ENCODE data around the gene RPL11.
"Not testable (repeated sequence)": the region's sequence is repeated elsewhere in the genome, so short reads cannot be mapped to it uniquely, and the experiment has no call there.

RPL11 gene

DNA sequence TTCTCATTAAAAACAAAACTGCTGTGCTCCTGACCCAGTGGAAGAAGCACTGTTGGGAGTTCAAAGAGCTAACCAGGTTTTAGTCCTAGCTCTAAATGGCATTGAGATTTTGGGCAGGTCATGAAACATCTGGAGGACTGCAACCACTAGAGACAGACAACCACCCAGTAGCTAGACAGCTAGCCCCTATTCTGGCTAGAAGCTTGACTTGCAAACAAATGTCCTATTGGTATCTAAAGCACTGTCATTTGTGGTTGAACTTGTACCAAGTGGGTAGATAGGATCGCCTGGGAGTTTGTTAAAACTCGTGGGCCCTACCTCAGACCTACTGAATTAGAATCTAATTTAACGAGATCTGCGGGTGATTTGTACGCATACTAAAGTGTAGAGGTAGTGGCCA is 6.9 kb downstream of the RPL11 start:
- Mint-ChIP-seq H3K27ac (peak overlapping the region; percentile 58), H3K9me3 (ENCODE audit: low read depth) (no peaks in the 10 kb centered on the region), H3K36me3 (peaks cover 17% of the 10 kb centered on the region), H3K4me1 (ENCODE audit: low read depth) (peaks cover 57% of the 10 kb centered on the region), H3K4me3 (peak overlapping the region; percentile 54), H3K27me3 (no peaks in the 10 kb centered on the region)

DNA sequence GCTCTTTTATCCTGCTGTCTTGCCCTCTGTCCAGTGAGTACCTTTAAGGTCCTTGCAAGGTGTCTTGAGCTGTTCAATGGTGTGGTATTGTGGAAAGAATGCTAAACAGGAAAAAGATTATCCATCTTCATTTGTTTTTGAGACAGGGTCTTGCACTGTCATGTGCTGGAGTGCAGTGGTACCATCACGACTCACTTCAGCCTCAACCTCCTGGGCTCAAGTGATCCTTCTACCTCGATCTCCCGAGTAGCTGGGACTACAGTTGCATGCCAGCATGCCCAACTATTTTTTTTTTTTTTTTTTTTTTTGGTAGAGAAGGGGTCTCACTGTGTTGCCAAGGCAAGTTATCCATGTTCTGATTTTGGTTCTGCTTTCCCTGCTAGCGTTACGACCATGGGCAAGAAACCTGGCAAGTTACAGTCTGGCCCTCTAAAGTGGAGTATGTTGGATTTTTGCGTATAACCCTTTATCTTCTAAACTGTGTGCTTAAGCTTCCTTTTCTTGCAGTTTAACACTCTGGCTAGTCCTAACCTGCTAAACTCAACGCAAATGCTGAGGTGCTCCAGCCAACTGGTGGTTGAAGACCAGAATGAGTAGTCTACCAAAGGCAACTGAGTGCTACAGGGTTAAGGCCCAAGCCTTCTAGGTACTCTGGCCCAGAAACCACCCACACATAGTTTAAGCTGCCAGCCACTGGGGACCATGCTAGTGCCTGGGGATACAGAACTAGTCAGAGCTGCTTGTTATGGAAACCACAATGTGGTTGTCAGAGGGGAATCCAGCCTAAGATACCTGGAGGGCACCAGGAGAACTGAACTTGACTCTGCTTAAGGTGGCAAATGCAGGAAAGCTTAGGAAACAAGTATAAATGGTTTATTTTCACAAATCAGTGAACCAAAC is 7.9 kb downstream of the RPL11 start:
- Mint-ChIP-seq H3K27me3 (no peaks in the 10 kb centered on the region), H3K4me3 (no peak overlapping the region), H3K36me3 (peaks cover 11% of the 10 kb centered on the region), H3K4me1 (ENCODE audit: low read depth) (peaks cover 47% of the 10 kb centered on the region), H3K27ac (peak overlapping the region; percentile 64), H3K9me3 (ENCODE audit: low read depth) (no peaks in the 10 kb centered on the region)

DNA sequence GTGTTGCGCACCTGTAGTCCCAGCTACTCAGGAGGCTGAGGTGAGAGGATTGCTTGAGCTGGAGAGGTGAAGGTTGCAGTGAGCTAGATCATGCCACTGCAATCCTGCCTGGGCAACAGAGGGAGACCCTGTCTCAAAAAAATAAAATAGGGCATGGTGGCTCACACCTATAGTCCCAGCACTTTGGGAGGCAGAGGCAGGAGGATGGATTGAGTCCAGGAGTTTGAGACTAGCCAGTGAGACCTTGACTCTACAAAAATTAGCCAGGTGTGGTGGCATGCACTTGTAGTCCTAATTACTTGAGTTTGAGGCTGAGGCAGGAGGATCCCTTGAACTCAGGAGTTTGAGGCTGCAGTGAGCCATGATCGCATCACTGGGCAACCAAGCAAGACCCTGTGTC is 9.7 kb downstream of the RPL11 start:
- Mint-ChIP-seq H3K9me3 (ENCODE audit: low read depth) (no peaks in the 10 kb centered on the region), H3K27ac (no peak overlapping the region), H3K4me3 (no peak overlapping the region), H3K27me3 (no peaks in the 10 kb centered on the region), H3K4me1 (ENCODE audit: low read depth) (peaks cover 29% of the 10 kb centered on the region), H3K36me3 (peaks cover 6% of the 10 kb centered on the region)

DNA sequence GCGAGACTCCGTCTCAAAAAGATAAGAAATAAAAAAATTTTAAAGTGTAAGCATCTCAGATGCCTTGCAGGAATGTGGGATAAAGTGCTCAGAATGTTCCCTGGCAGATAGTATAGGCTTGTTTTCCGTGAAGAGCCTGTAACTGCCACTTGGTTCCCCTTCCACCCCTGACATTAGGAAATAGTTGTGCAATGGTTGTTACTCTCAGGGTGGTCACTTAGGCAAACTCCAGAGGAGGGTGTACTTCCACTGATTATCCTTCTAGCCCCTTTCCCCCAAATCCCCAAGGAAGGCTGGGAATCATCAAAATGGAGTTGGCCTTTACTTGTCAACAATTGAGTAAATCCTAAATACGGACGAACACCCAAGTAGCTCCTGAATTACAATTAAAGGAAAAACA is 10.4 kb downstream of the RPL11 start:
- H3K27me3 Mint-ChIP-seq, result no peaks in the 10 kb centered on the region
- H3K9me3 Mint-ChIP-seq (ENCODE audit: low read depth), result no peaks in the 10 kb centered on the region
- no peak overlapping the region for H3K27ac Mint-ChIP-seq
- no peak overlapping the region for H3K4me3 Mint-ChIP-seq
- peaks cover 24% of the 10 kb centered on the region for H3K4me1 Mint-ChIP-seq (ENCODE audit: low read depth)
- H3K36me3 Mint-ChIP-seq, result peaks cover 3% of the 10 kb centered on the region

DNA sequence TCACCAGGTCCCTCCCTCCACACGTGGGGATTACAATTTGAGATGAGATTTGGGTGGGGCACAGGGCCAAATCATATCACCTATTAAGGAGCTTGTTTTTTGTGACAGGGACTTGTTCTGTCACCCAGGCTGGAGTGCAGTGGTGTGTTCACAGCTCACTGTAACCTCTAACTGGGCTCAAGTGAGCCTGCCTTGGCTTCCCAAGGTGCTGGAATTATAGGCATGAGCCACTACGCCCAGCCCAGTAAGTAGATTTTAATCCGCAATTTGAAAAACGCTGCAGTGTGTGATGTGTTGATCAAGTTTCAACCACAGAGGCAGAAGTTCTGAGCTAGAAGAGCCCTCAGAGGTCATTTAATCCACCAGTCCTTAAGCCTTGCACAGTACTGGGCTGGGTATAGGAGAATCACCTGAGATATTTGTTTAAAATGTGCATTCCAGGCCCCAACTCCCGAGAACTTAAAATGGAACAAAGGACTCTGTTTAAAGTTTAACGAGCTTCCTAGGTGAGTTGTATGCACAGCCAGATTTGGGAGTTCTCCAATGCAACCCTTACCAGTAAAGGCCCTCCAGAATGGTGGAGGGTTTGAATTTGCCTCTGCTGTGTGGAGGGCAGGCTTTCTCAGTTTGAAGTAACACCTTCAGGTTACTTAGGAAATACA is 13.4 kb downstream of the RPL11 start:
- Mint-ChIP-seq H3K36me3 (no peaks in the 10 kb centered on the region), H3K27me3 (no peaks in the 10 kb centered on the region), H3K27ac (peak overlapping the region; percentile 41), H3K4me1 (ENCODE audit: low read depth) (peaks cover 15% of the 10 kb centered on the region), H3K9me3 (ENCODE audit: low read depth) (no peaks in the 10 kb centered on the region), H3K4me3 (no peak overlapping the region)

DNA sequence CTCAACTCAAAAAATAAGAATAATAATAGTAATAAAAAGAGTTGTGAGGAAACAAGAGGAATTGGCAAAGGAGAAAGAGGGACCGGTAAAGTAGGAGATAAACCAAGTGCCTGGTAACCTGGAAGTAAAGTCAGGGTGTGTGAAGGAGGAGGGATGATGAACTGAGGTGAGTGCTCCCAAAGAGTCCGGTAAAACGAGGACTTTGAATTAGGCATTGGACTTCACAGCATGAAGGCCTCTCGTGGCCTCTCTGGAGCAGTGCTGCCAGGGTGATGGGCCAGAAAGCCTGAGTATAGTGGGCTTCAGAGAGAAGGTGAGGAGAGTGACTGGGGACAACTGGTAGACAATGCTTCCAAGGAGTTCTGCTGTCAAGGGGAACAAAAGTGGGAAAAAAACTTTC is 17.6 kb downstream of the RPL11 start:
- H3K9me3 Mint-ChIP-seq (ENCODE audit: low read depth), result no peaks in the 10 kb centered on the region

DNA sequence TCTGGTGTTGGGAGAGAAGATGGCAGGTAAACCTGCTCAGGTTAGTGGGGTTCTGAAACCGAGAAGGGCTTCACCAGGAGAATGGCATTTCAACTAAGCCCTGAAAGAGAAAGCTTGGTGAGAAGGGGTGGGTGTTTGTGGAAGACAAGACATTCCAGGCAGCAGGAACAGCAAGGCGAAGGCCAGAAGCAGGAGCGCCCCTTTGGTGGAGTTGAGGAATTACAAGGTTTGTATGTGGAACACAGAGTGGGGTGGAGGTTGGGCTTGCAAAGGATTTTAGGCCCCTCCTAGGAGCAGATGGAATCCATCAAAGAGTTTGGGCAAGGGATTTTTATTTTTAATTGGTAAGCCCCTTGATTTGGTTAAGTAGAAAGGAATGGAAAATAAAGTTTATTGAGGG is 26.9 kb downstream of the RPL11 start:
- H3K27ac Mint-ChIP-seq, result no peak overlapping the region
- H3K9me3 Mint-ChIP-seq (ENCODE audit: low read depth), result no peaks in the 10 kb centered on the region
- peaks cover 3% of the 10 kb centered on the region for H3K36me3 Mint-ChIP-seq
- peaks cover 12% of the 10 kb centered on the region for H3K4me1 Mint-ChIP-seq (ENCODE audit: low read depth)
- no peak overlapping the region for H3K4me3 Mint-ChIP-seq
- no peaks in the 10 kb centered on the region for H3K27me3 Mint-ChIP-seq

More for the DNA sequence above, 17.6 kb downstream of the RPL11 start:
- Mint-ChIP-seq H3K36me3 (no peaks in the 10 kb centered on the region), H3K27me3 (no peaks in the 10 kb centered on the region), H3K27ac (no peak overlapping the region), H3K4me3 (no peak overlapping the region), H3K4me1 (ENCODE audit: low read depth) (peaks cover 12% of the 10 kb centered on the region)

DNA sequence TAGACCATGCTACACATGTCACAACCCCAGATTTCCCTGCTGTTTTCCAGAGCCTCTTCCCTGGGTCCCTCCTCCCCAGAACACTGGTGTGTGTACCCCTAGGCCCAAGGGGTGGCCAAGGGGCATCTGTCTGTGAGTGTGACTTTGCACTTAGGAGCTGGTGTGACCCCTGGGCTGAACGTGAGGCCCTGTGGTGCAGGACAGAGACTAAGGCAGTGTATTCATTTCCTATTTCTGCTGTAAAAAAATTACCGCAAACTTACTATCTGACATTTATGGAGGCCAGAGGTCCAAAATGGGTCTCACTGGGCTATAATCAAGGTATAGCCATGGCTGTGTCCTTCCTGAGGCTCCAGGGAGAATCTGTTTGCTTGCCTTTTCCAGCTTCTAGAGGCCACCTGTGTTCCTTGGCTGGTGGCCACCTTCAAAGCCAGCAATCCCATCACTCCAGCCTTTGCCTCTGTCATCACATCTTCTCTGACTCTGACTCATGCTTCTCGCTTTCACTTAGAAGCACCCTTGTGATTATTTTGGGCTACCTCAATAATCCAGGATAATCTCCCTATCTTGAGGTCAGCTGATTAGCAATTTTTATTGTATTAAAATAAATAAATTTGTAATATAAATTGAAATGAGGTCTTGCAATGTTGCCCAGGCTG is 27.7 kb downstream of the RPL11 start:
- Mint-ChIP-seq H3K27ac (no peak overlapping the region), H3K4me1 (ENCODE audit: low read depth) (peaks cover 12% of the 10 kb centered on the region), H3K27me3 (no peaks in the 10 kb centered on the region), H3K4me3 (no peak overlapping the region), H3K9me3 (ENCODE audit: low read depth) (no peaks in the 10 kb centered on the region), H3K36me3 (peaks cover 3% of the 10 kb centered on the region)

DNA sequence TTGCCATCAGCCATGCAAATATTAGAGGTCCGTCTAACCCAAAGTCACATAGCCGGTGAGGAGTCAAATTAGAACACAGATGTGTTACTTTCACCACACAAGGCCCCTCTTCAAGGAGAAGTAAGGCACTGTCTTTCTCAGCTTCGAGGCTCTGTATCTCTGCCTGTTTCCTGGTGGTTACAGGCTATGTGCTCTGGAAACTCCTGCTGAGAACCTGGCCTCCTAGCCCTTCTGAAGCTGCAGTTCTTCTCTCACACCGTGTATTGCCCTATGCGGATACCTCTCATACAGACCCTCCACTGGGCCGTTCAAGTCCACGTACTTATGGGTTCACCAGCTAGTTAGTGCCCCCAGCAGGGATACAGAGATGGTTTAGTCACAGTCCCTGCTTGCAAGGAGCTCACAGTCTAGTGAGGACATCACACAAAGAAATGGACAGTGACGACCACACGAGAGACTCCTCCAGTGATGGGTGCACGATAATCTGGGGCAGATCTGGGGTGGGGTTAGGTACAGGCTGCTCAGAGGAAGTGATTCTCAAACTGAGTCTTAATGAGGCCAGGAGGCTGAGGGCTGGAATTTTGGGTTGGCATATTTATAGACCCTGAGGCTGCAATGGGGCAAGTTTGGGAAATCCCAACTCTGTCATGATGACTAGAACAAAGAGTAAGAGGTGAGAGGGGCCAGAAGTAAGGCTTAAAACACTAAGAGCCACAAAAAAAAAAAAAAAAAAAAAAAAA is 28.8 kb downstream of the RPL11 start:
- Mint-ChIP-seq H3K4me1 (ENCODE audit: low read depth) (peaks cover 12% of the 10 kb centered on the region), H3K27me3 (no peaks in the 10 kb centered on the region), H3K9me3 (ENCODE audit: low read depth) (no peaks in the 10 kb centered on the region), H3K27ac (peak overlapping the region; percentile 58), H3K36me3 (peaks cover 3% of the 10 kb centered on the region), H3K4me3 (peak overlapping the region; percentile 38)

DNA sequence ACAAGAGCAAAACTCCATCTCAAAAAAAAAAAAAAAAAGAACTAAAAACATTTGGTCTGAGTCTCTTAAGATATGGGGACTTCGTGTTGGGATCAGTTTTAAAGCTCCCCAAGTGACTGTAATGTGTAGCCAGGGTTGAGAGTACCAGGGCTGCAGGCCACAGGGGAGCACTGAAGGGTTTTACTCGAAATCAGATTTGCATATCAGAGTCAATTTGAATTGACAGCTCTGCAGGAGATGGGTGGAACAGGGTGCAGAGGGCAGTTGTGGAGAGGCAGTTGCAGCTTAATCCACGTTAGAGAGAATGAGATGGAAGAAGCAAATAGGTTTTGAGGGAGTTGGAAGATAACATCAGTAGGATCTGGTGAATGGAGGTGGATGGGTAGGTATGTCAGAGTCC is 31.0 kb downstream of the RPL11 start:
- H3K4me3 Mint-ChIP-seq, result no peak overlapping the region
- H3K36me3 Mint-ChIP-seq, result peaks cover 3% of the 10 kb centered on the region
- H3K9me3 Mint-ChIP-seq (ENCODE audit: low read depth), result no peaks in the 10 kb centered on the region
- no peaks in the 10 kb centered on the region for H3K27me3 Mint-ChIP-seq
- peaks cover 12% of the 10 kb centered on the region for H3K4me1 Mint-ChIP-seq (ENCODE audit: low read depth)
- H3K27ac Mint-ChIP-seq, result no peak overlapping the region

DNA sequence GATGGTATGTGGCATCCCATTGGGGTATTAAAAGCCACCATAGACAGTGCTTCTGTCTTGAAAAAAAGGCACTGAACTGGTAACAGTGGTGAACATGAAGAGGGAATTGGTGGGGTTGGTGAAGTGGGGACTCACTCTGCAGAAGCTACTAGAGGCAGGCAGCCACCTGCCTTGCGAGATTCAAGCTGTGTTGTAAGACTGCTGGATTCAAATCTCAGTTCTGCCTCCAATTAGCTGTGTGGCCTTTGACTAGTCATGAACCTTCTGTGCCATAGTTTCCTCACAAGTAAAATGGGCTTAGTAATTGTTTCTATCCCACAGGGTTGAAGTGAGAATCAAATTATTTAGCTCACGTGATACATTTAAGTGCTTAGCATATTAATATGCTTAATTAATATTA is 35.1 kb downstream of the RPL11 start:
- no peaks in the 10 kb centered on the region for H3K4me1 Mint-ChIP-seq (ENCODE audit: low read depth)
- H3K4me3 Mint-ChIP-seq, result no peak overlapping the region
- H3K9me3 Mint-ChIP-seq (ENCODE audit: low read depth), result no peaks in the 10 kb centered on the region
- H3K36me3 Mint-ChIP-seq, result no peaks in the 10 kb centered on the region
- H3K27ac Mint-ChIP-seq, result no peak overlapping the region
- no peaks in the 10 kb centered on the region for H3K27me3 Mint-ChIP-seq

DNA sequence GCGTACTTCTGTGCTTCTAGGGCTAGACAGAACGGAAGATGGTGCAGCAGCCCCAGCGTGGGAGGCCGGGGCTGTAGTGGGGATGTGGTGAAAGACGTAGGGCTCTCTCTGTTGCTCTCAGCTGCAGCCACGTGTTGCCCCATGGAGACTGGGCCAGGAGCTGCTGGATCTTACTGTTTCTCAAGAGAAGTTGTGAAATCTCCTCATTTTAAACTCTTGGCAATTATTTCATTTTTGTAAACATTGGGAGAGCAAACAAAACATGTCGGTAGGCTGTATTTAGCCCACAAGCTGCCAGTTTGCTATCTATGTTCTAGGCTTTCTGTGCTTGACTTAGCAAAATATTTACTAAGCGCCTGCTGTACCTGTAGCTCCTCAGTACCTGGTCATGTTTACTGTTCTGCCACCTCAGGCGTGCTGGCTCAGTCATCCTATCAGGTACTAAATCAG is 35.8 kb downstream of the RPL11 start:
- Mint-ChIP-seq H3K27ac (no peak overlapping the region), H3K9me3 (ENCODE audit: low read depth) (no peaks in the 10 kb centered on the region), H3K36me3 (no peaks in the 10 kb centered on the region), H3K27me3 (no peaks in the 10 kb centered on the region), H3K4me1 (ENCODE audit: low read depth) (no peaks in the 10 kb centered on the region), H3K4me3 (no peak overlapping the region)

DNA sequence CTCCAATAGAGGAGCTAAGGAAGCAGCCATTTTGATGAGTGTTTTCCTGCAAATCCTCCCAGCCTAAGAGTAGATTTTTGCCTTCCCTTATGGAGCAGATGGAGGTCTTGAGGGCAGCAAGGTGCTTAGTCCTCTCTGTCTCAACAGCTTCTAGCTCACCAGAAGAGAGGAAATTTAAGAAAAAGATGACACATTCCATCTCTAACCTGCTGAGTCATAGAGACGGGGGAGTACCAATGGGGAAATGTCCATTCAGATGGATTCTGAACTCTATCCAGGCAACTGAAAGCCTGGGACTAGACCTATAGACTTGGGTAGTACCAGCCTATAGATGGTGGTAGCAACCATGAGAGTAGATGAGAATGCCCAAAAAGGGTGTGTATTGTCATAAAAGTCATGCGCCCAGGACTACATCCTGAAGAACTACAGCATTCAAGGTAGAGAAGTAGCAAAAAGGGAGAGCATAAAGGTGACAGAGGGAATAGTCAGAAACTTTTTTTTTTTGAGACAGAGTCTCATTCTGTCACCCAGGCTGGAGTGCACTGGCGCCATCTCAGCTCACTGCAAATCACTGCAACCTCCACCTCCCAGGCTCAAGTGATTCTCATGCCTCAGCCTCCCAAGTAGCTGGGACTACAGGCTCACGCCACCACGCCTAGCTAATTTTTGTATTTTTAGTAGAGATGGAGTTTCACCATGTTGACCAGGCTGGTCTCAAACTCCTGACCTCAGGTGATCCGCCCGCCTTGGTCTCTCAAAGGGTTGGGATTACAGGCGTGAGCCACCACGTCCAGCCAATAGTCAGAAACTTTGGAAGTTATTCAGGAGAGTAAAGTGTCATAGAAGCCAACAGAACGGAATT is 41.0 kb downstream of the RPL11 start:
- Mint-ChIP-seq H3K27ac (no peak overlapping the region), H3K4me1 (ENCODE audit: low read depth) (no peaks in the 10 kb centered on the region)

DNA sequence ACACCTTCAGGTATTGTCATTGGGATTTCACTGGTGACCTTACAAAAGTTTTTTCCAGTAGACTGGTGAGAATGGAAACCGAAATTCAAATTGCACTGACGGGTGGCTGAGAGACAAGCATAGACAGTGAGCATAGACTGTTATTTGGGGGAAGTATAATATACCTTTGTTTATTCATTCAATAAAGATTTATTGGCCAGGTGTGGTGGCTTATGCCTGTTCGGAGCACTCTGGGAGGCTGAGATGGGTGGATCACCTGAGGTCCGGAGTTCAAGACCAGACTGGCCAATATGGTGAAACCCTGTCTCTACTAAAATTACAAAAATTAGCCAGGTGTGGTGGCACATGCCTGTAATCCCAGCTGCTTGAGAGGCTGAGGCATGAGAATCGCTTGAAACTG is 41.7 kb downstream of the RPL11 start:
- not testable (repeated sequence) for H3K9me3 Mint-ChIP-seq (ENCODE audit: low read depth)

More for the DNA sequence above, 41.0 kb downstream of the RPL11 start:
- no peak overlapping the region for H3K4me3 Mint-ChIP-seq
- H3K9me3 Mint-ChIP-seq (ENCODE audit: low read depth), result no peaks in the 10 kb centered on the region
- H3K27me3 Mint-ChIP-seq, result no peaks in the 10 kb centered on the region
- H3K36me3 Mint-ChIP-seq, result no peaks in the 10 kb centered on the region

More for the DNA sequence above, 41.7 kb downstream of the RPL11 start:
- H3K4me1 Mint-ChIP-seq (ENCODE audit: low read depth); H3K27ac Mint-ChIP-seq; H3K27me3 Mint-ChIP-seq; H3K36me3 Mint-ChIP-seq; H3K4me3 Mint-ChIP-seq: not testable (repeated sequence)

All from activated naive CD8-positive, alpha-beta T cell (primary cell).